ENCODE measurements around the gene GTF3A.

The GTF3A gene

DNA sequence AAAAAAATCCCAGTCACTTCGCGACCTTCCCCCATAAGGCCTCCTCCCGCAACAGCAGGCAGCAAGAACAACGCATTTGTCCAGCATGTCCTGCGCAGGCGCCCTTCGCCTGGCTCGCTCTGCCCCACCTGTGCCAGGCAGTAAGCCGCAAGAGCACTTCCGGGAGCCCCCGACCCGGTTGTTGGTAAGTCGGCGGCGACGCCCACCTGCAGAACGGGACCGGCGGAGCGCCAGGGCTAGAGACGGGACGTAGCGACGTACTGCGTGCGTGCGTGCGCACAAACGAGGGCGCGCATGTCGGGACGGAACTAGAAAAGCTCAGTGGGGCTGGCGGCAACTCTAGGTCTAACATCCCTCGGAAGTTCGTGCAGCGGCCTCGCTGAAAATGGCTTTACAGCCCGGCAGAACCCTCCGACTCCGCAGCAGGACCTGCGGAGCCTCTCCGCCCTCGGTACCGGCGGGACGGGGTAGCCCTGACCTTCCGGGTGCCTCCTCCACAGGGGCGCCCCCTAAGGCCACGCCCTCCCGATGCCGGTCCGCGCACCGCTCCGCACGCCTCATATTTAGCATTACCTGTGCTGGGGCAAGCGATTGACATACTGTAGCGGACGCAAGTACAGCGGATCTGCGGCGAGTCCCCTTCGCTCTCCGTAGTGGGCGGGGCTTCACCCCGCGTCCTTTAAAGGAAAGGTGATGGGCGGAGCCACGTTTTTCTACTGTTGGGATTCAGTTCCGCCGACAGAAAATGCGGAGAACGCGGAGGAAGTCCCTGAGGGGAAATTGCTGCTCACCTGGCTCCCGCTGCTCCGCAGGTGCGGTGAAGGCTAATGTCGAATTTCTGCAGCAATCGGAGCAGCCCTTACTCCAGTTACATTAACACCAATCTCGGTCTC is 25.8 kb downstream of the GTF3A start, which contains the start of gene MTIF3:
Gene MTIF3, minus strand, starts transcription at position 629 of the 893 bp plus-strand sequence. CDS start 10,116 bp downstream, outside the sequence.
- peak; percentile 93 for DNase-seq

DNA sequence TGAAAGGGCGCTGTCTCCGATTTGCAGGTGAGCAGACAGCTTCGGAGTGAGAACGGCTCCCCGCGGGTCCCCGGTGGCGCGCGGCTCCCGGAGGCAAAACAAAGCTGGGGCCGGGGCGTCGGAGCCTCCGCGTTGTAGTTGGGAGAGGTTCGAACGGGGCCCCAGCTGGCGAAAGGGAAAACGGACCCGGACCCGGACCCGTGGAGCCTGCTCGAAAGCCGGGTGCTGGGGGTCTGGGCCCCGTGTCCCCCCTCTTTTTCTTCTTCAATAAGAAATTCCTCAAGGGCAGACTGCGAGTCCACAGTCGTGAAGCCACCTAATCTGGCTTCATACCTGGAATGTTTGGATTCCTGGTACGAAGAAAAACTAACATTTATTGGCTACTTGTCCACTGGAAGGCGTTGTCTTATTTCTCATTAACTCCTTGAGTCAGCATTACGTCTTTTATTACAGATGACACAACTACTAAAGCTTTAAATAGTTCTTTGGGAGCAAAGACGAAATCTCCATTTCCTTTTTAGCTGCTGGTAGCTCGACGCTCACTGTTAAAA is 26.6 kb downstream of the GTF3A start:
- peak; percentile 61 for DNase-seq

DNA sequence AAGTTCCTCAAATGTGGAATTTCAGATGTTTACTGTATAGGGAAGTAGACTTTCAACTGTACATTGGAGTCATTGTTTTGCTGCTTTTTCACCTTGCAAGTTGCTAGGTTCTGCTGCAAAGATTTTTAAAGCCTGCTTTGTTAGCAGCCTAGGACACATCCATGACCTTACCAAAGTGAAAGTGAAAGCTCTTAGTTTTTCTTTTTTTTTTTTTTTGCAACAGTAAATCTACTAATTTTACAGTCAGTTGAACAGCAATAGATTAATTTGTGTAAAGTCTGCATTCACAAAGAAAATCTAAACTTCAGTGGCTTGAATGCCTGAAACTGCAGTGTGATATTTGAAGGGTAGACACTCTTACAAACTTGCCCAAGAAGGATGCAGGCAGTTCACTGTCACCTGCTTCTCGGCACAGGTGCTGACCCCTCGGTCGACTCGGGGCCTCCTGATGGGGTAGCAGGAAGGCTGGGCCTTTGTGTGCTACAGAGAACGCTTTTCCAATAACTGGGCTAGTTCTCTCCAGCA is 31.0 kb downstream of the GTF3A start:
- no peak for DNase-seq

DNA sequence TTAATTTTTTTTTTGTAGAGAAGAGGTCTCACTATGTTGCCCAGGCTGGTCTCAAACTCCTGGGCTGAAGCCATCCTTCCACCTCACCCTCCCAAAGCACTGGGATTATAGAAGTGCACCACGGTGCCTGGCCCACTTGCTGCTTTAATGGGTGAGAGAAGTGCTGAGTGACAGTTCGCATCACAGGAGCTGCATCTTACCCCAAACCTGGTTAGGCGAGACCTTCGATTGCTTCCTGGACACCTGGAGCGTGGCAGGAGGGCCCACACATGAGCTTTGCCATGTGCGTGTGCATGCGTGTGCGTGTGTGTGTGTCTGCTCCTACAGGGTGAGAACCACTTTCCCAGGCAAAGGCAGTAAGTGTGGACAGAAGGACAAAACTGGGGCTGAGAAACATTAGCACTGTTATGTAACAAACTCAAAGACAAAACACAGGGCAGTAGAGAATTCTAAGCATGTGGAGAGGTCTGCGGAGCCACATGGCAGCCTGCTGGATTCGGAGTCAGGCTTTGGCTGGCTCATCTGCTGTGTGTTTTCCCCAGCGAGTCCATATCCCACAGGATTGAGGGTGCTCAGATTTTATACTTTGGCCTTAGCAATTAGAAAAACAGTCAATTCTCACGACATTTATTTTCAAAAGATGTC is 37.6 kb downstream of the GTF3A start:
- no peak for DNase-seq

DNA sequence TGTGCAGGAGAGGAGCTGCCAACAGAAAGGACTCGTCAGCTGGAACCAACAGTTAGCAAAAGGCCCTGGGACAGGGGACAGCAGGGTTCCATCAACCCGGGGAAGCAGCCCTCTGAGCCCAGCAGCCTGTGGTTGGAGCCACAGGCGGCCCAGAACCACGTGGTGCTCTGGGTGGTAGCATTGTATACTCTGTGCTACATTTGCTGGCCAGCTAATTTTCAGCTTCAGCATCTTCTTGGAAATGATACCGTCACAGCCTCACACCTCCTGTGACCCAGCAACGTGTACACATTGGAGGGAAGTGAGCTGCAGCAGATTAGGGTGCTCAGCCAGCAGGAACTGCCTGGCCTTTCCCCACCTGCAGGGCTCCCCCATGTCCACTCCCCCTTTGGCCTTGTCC is 39.1 kb downstream of the GTF3A start:
- DNase-seq = no peak

DNA sequence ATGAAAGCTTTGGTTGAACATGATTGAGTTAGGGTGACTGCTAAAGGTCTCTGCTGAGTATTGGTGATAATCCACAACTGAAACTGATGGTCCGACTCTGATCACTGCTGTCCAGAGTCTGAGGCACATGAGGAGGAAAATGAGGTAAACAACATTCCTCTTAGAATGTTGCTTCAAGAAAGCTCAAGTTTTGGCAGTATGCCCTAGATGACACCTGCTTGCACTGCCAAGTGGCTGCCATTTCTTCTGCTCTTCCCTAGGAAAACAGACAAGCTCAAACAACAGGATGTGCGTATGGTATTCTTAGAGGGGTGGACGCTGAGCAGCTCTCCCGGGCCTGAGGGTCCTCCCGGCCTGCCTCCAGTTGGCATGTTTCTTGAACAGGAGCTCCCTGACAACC is 41.2 kb downstream of the GTF3A start:
- DNase-seq = no peak

DNA sequence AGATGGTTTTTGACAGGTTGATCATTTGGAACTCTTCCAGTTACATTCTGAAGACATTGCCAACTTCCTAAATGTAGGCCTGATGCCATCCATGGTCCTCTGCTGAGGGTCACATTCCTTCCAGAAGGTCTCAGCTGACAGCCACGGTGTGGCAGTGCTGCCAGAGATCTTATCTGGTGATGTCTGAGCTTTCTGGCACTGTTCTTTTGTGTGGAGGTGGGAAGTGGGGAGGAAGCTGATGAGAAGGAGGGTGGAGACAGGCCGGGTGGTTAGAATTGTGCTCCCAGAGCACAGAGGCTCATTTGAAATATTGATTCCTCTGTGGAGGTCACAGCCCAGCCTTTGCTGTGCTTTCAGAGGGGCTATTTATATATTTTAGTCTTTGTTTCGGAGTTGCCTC is 42.1 kb downstream of the GTF3A start:
- DNase-seq = no peak

DNA sequence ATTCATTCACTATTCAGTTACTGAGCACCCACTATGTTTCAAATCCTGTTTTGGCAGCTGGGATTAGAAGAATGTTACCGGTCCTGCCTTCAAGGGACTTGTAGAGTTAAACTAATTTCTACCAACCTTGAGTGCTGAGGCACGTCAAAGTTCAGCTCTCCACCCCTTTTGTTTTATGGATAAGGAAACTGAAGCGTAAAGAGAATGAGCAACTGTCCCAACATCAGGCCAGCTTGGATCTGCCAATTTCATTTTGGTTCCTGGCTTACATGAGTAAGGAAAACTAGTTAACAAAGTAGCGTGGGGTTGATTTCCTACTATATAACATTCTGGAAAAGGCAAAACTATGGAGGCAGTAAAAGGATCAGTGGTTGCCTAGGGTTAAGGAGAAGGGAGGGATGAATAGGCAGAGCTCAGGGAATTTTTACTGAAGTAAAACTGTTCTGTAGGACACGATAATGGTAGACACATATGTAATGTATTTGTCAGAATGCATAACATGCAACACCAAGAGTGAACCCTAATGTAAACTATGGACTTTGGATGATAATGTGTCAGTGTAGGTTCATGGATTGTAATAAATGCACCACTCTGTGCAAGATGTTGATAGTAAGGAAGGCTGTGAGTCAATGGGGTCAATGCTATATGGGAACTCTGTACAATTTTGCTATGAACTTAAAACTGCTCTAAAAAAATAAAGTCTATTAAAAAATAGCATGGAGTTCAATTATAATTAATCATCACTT is 45.8 kb downstream of the GTF3A start:
- DNase-seq = no peak

DNA sequence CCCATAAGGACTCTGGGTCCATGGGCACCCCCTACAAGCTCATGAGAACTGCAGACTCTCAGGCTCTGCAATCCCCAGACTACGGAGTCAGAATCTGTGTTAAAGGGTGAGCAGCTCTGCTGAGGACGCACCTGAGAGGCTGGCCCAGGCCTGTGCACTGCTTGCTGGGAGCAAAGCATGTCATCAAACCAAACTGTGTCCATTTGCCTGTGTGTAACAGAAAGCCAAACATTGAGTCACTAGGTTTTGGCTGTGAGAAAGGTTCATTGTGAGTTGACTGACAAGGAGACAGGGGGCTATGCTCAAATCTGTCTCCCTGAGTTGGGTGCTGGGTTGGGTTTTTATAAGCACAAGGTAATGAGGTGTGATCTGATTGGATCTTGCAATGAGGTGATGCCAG is 48.0 kb downstream of the GTF3A start:
- DNase-seq = no peak

DNA sequence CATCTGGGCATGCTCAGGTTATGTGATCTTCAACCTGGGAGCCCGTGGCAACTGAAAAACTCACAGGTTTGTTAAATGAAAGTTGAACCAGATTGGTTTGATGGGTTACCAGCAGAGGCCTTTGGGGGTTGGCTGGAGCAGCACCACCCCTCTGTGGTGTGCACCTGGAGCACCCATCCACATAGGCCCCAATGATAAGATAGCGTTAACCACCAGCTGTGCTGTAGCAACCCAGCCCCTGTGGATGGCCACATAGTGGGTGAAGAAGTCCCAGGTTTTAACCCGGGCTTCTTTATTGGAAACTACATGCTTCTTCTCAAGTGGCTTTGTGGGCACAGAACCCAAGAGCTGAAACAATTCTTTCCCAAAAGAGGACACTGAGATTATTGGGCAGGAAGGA is 48.5 kb downstream of the GTF3A start:
- DNase-seq = no peak

DNA sequence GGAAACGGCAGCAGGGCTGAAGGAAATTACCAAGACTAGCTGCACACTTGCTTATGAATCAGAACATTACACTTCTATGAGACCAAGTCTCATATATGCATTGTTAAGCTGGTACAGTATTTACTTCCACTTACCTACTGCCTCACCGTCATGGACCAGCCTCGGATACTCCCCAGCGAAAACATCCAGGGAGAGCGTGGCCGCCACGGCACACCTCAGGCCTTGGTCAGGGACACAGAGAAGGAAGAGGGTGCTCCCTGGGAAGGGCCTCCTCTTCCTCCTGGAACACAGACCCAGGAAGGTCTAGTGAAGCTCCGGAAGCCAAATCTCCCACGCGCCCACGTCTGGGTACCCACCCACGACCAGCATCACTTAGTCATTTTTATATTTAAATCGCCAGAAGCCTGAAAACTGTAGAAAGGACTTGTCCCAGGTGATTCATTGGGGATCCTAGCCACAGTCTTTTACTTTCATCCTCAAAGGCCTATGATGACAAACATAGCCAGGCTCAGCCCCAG is 50.4 kb downstream of the GTF3A start:
- no peak for DNase-seq

DNA sequence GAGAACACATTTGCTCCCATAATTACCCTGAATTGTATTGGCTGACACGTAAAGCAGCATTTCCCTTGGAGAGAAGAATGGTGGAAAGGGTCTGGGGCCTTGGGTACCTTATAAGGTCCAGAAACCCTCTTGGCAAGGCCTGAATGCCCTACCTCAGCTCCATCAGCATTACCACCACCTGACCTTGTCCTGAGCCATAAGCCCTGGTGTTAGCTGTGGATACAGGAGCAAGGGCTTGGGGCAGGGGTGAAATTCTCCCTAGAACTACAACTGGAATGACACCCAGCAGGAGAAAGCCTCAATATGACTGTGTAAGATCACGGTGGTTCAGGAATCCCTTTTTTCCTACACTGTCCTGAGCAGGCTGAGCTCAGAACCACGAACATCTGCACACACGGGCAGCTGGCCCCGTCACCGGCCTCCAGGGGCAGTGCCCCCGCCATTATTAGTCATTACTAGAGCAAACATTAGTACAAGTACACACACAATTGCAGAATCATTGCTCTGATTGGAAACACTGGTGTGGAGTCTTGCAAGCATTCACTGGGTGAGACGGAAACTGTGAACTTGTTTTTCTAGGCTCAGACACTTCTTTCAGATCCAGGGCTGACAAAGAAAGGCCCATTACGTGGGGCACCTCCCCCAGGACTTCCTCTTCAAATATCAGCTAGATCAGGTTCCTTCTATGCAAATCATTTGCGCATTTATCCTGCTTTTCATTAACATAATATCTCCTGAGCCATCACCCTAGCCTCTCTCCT is 52.7 kb downstream of the GTF3A start:
- DNase-seq = no peak

DNA sequence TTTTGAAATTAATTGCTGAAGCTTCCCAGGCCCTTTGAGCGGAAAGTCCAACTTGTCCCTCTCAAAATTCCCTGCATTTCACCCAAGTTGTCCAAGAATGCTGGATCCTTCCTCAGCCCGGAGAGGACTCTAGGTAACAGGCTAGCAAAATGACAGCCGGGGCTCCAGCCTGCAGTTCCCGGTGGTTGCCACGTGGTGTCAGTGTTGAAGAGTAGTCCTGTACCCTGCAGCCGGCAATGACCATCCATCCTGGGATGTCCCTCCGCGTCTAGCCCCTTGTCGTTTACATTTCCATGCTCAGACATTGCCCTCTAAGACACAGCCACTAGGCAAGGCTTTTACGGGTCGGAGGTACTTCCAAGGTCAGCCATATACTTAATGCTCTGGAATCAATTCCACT is 57.3 kb downstream of the GTF3A start:
- no peak for DNase-seq

DNA sequence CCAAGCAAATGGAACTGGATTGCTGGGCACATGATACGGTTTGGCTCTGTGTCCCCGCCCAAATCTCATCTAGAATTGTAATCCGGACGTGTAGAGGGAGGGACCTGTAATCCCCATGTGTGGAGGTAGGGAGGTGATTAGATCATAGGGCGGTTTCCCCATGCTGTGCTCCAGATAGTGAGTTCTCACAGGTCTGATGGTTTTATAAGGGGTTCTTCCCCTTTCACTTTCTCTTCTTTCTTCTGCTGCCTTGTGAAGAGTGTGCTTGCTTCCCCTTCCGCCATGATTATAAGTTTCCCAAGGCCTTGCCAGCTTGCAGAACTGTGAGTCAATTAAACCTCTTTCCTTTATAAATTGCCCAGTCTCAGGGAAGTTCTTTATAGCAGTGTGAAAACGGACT is 58.6 kb downstream of the GTF3A start:
- DNase-seq = no peak

DNA sequence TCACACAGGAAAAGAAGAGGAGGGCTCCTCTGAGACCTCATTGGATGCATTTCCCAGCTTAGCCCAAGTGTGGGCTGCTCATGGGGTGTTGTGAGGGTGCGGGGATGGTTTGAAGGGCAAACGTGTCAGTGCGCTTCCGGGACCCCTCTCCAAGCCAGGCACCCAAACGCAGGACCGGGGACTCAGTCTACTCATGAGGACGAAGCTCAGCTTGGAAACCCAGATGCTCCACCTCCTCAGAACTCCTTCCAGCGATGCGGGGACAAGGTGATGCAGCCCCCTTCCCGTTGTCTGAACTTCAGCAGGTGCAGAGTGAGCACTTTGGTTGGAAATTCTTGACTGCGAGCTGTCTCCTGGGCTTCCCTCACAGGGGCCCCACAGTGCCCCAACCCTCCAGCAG is 59.0 kb downstream of the GTF3A start:
- no peak for DNase-seq

All from right forelimb (tissue), 1 donor.